Measurements from ENCODE around the gene KCNAB2.

GRCh38 chr1:6110326-6110725 lies 64.6 kb downstream of the KCNAB2 start:
- no peak for TF ChIP-seq CHD2 (IDR thresholded peaks at IDR 0.05; ENCODE audit: low read length, partially characterized antibody)
- TF ChIP-seq, protein P1, sequence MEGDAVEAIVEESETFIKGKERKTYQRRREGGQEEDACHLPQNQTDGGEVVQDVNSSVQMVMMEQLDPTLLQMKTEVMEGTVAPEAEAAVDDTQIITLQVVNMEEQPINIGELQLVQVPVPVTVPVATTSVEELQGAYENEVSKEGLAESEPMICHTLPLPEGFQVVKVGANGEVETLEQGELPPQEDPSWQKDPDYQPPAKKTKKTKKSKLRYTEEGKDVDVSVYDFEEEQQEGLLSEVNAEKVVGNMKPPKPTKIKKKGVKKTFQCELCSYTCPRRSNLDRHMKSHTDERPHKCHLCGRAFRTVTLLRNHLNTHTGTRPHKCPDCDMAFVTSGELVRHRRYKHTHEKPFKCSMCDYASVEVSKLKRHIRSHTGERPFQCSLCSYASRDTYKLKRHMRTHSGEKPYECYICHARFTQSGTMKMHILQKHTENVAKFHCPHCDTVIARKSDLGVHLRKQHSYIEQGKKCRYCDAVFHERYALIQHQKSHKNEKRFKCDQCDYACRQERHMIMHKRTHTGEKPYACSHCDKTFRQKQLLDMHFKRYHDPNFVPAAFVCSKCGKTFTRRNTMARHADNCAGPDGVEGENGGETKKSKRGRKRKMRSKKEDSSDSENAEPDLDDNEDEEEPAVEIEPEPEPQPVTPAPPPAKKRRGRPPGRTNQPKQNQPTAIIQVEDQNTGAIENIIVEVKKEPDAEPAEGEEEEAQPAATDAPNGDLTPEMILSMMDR (IDR thresholded peaks at IDR 0.05) = no peak
- no peak for TF ChIP-seq RAD21 (IDR thresholded peaks at IDR 0.05; ENCODE audit: low read length)
- TF ChIP-seq TAF1 (IDR thresholded peaks at IDR 0.05; ENCODE audit: borderline replicate concordance, low read depth, low read length) = no peak
